ENCODE results near the gene NUTF2. TPM values are rescaled to one million over a fixed set of nuclear protein-coding genes. Genes with fewer than 3 reads are reported as not detected.

Gene NUTF2
- total RNA-seq, 1 experiment from 2014 or later = 145 TPM

DNA sequence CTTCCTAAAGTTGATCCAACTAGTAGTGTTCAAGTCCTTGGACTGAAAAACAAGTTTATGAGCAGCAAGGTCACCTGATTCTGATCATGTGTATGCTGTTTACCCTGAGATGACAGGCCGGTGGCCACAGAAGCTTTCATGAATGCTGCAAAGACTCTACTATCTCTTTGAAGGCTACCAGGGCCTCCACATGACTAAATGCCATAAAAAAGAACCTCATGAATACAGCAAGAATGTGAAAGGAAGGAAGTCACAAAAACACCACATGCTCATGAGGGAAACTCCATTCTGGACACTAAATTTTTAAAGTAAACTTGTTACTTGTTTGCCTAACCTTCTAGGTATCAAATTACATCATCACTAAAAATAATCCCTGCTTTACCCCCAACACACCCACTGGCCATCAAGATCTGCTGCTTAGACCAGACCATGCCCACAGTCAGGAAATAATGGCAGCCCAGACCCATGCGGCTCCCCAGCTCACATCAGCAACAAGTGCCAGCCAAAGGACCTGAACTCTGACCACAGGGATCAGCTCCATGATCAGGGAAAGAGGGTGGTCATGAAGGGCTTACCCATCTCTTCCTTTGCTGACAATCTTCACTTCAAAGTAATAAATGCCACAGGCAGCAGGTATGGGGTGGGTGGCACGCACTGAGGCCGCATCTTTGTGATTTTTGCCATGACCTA, 41.7 kb upstream of the NUTF2 start:
- Histone ChIP-seq H2AFZ (ENCODE audit: low read depth, low read length, poor library complexity, severe bottlenecking) (no peak overlapping the region), H3K4me1 (ENCODE audit: control insufficient read depth in 1 of 2, insufficient read depth in 2 of 2, low read length in 2 of 2) (peaks cover 12 to 31% of the 10 kb centered on the region in 2 experiments), H3K36me3 (ENCODE audit: control insufficient read depth in 1 of 2, insufficient read depth in 2 of 2, low read length in 2 of 2) (peaks cover 5 to 6% of the 10 kb centered on the region in 2 experiments; a peak in 2 of 4 replicates), H3K9ac (ENCODE audit: low read length) (peak overlapping the region; percentile 95), H3K79me2 (ENCODE audit: insufficient read depth, low read length) (peaks cover 46% of the 10 kb centered on the region), H3K9me2 (ENCODE audit: insufficient read depth) (no peaks in the 10 kb centered on the region), H3K4me2 (ENCODE audit: low read length) (peak overlapping the region; percentile 93), H3K9me3 (ENCODE audit: control insufficient read depth in 1 of 2, insufficient read depth in 1 of 2, low read depth in 1 of 2, low read length in 2 of 2) (no peaks in the 10 kb centered on the region), H3K4me3 (replicated peaks in 1 of 2; ENCODE audit: low read depth in 1 of 2, low read length in 2 of 2) (peak overlapping the region; percentile 98 to 100), H4K20me1 (ENCODE audit: insufficient read depth) (no peaks in the 10 kb centered on the region), H3K27me3 (ENCODE audit: insufficient read depth, low read length) (no peaks in the 10 kb centered on the region), H3K27ac (ENCODE audit: low read depth, low read length) (0 out of 2 replicates have a peak overlapping the region, but pooled peaks have one; percentile 0)
- DNase-seq (ENCODE audit: low read depth, low spot score) = no peak
- ChIA-PET POLR2A (no interaction called here), RAD21 (ENCODE audit: low non-redundant PET in 1 of 2, low total read pairs in 2 of 2, uncharacterized antibody in 2 of 2, unreplicated experiment in 2 of 2) (no interaction called here), CTCF (no interaction called here)
- intact Hi-C loops (cut with micrococcal nuclease) = loop anchor here (5.0 to 10.0 kb wide), 2 partner anchors 133 to 280 kb away; partner anchors contain the start of gene RIPOR1
- TSS peak; percentile 58 for BruUV-seq (replicated peaks)
- TF ChIP-seq SRF (IDR thresholded peaks at IDR 0.05; ENCODE audit: low read depth) (no peak), POLR2A (IDR thresholded peaks at IDR 0.05; ENCODE audit: borderline replicate concordance, extremely low read depth, insufficient read depth, insufficient read length) (no peak), MAX (IDR thresholded peaks at IDR 0.05) (no peak), ZFX (IDR thresholded peaks at IDR 0.05) (no peak), SP1 (IDR thresholded peaks at IDR 0.05; ENCODE audit: low read depth) (no peak), EZH2 (IDR thresholded peaks at IDR 0.05) (no peak)
- no peak for ATAC-seq

DNA sequence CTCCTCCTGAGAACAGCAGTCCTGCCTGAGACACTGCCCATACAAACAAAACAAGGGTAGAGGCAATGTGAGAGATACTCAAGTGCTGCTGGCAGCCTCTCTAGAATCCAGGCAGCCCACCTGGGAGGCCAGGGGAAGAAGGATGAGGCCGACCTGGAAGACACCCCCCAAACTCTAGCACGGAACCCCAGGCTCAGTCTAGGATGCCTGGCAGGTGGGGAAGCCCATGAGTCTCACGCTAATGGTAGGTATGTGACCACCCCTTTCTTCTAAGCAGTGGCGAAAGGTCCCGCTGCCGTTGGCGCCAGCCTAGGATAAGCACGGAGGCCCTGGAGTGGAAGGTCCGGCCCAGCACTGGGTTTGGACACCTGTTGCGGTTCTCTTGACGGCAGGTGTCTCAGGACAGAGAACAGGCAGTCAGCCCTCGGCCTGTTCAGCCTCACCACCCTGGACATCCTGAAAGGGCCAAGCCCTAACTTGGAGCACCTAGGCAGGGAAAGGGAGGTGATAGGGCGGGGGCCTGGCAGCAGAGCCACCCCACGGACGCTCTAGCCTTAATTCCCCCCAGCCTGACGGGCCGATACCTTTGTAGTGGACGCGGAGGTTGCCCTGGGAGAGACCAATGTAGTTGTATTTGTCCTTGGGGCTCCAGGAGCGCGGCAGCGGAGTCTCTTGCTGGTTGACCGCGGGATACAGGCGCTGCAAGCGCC, 40.9 kb upstream of the NUTF2 start:
- Histone ChIP-seq H3K9ac (ENCODE audit: low read length) (peak overlapping the region; percentile 95), H3K36me3 (ENCODE audit: control insufficient read depth in 1 of 2, insufficient read depth in 2 of 2, low read length in 2 of 2) (peaks cover 5 to 6% of the 10 kb centered on the region in 2 experiments; a peak in 2 of 4 replicates), H3K27ac (ENCODE audit: low read depth, low read length) (peak overlapping the region; percentile 68), H3K4me1 (ENCODE audit: control insufficient read depth in 1 of 2, insufficient read depth in 2 of 2, low read length in 2 of 2) (peaks cover 12 to 23% of the 10 kb centered on the region in 2 experiments), H3K9me3 (ENCODE audit: control insufficient read depth in 1 of 2, insufficient read depth in 1 of 2, low read depth in 1 of 2, low read length in 2 of 2) (no peaks in the 10 kb centered on the region), H4K20me1 (ENCODE audit: insufficient read depth) (no peaks in the 10 kb centered on the region), H3K9me2 (ENCODE audit: insufficient read depth) (no peaks in the 10 kb centered on the region), H2AFZ (ENCODE audit: low read depth, low read length, poor library complexity, severe bottlenecking) (no peak overlapping the region), H3K27me3 (ENCODE audit: insufficient read depth, low read length) (no peaks in the 10 kb centered on the region), H3K4me3 (replicated peaks in 1 of 2; ENCODE audit: low read depth in 1 of 2, low read length in 2 of 2) (peak overlapping the region; percentile 98 to 100), H3K4me2 (ENCODE audit: low read length) (peak overlapping the region; percentile 93), H3K79me2 (ENCODE audit: insufficient read depth, low read length) (peaks cover 38% of the 10 kb centered on the region)
- ChIA-PET RAD21 (ENCODE audit: low non-redundant PET in 1 of 2, low total read pairs in 2 of 2, uncharacterized antibody in 2 of 2, unreplicated experiment in 2 of 2) (interaction anchor here in 1 of 2 experiments (1.3 kb wide), 1 partner anchor 133 kb away, joined by 3 read pairs; no protein-coding TSS in a partner anchor), CTCF (interaction anchor here (1.0 to 3.0 kb wide), 4 partner anchors 9 to 133 kb away, joined by 3 to 57 read pairs (median 6); no protein-coding TSS in a partner anchor), POLR2A (interaction anchor here (0.8 to 1.6 kb wide), 9 partner anchors 10 to 217 kb away, joined by 3 to 9 read pairs (median 3); partner anchors contain the start of genes DDX28, DUS2 and NUTF2)
- TF ChIP-seq EZH2phosphoT487 (IDR thresholded peaks at IDR 0.05; ENCODE audit: borderline replicate concordance) (no peak), EGR1 (IDR thresholded peaks at IDR 0.05; ENCODE audit: low read depth) (no peak), RAD21 (IDR thresholded peaks at IDR 0.05; ENCODE audit: low read depth) (no peak), ZFX (IDR thresholded peaks at IDR 0.05) (peak; percentile 51; the same call in 1 of the 2 replicates), SP1 (IDR thresholded peaks at IDR 0.05; ENCODE audit: low read depth) (no peak), EZH2 (IDR thresholded peaks at IDR 0.05) (no peak)
- no TSS peak for BruUV-seq (replicated peaks)
- DNase-seq (ENCODE audit: low read depth, low spot score) = no peak
- ATAC-seq = peak; percentile 7
- intact Hi-C loops (cut with micrococcal nuclease) = loop anchor here (1.0 to 10.0 kb wide), 3 partner anchors 40 to 281 kb away; partner anchors contain the start of genes NUTF2 and RIPOR1
